HG03139 (cell line): ENCODE data around the gene EPHB1.

Source experiments
- ATAC-seq: cut with Tn5 transposase; IDR thresholded peaks from one replicate; pipeline ENCODE4 v1.9.1; 2021; ENCODE audit not compliant: unreplicated experiment

EPHB1 gene

DNA sequence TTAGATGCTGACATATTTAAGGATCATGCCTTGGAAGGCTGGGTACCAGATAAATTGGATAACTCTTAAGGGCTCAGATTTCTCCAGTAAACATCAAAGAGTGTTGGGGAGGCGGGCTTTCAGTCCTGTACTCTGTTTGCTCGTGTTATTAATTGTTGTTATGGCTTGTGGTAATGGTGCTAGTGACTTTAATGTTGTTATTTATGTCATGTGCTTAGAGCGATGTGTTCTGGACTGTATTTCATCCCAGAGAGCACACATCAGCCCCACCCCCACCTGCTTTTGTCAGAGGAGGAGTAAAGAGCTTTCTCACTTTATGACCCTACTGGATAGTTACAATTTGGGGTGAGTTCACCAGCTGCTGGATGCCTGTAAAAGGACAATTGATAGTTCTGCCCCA lies 386.3 kb downstream of the EPHB1 start:
- ATAC-seq, result no peak

GRCh38 chr3:135182364-135182998 lies 387.4 kb downstream of the EPHB1 start:
- no peak for ATAC-seq

DNA sequence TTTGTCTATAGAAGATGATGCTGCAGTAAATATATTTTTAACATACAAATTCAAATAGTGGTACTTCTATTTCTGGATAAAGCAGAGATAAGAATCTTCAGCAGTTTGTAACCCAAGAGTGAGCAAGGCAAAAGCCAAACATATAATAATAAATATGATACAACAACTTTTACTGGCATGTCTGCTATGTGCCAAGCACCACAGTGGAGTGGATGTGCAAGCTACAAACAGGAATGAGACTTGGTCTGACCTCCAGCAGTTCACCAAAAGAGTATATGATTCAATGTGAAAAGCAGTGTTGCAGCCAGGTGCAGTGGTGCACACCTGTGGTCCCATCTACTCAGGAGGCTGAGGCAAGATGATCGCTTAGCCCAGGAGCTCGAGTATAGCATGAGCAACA lies 395.6 kb downstream of the EPHB1 start:
- no peak for ATAC-seq

DNA sequence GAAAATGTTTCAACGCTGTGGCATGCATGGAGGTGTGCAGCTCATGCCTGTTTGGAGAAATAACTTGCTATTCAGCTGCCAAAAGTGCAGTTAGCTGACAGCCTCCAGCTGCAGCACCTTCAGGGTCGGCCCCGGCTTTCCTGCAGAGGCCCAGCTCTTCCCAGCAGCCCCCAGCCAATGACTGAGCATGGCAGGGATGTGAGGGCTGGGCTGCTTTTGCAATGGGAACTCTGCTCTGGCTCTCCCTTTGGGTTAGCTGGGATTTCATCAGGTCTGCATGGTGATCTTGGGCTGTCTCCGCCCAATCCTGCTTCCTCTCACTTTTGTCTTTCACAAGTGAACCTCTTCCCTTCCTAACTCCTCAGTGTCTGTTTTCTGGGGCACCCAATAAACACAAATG lies 396.6 kb downstream of the EPHB1 start:
- ATAC-seq, result no peak

DNA sequence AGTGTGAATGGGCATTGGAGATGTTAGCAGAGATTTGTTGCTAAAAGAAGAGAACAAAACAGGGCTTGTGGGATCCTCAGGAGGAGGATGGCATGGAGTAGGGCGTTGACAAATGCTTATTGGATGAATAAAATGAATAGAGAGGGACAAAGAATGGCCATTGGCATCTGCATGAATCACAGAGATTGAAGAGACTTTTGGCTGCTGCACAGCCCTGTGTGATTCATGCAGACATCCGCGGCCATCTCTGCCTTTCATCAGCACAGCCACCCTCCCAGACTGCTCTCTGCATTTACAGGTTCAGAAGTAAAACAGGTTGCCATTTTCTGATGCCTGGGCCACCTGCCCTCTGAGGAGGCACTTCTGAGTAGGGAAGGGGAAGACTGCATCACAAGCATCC lies 397.9 kb downstream of the EPHB1 start:
- no peak for ATAC-seq

DNA sequence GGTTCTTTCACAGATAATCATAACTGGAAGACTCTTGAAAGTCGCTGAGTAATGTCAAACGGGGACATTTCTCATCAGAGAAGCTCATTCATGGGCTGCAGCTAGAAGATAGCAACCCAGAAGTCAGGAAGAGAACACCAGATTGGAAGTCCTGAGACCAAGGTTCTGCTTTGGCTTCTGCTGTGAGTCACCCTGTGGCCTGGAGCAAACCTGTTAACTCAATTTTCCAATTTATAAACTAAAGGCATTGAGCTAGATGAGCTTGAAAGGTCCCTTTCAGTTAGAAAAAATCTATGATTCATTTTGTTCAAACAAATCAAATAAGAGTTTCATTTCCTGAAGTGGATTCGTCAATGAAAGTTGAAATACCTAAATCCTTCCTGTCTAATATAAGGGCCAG lies 402.2 kb downstream of the EPHB1 start:
- ATAC-seq, result no peak

GRCh38 chr3:135197856-135198255 lies 402.8 kb downstream of the EPHB1 start:
- no peak for ATAC-seq

DNA sequence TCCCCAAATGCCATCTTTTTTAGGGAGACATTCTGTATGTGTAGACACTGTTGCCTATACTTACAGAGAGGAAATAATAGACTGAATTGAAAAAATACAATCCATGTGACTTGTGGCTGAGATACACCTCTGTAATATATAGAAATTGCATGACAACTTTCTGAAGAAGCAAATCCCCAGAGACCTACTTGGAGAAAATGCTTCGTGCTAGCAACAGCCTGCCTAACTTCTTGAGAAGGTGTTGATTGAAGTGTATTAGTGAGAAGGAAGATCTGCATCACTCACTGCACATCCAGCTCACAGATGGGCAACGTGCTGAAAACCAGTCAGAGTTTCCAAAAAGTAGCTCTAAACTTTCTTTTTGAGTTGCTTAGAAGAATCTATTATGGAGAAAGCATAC lies 404.1 kb downstream of the EPHB1 start:
- ATAC-seq, result no peak

GRCh38 chr3:135203026-135203425 lies 408.0 kb downstream of the EPHB1 start:
- no peak for ATAC-seq

- no peak for ATAC-seq
These were observed 418.2 kb downstream of the EPHB1 start for GRCh38 chr3:135213213-135213612.

DNA sequence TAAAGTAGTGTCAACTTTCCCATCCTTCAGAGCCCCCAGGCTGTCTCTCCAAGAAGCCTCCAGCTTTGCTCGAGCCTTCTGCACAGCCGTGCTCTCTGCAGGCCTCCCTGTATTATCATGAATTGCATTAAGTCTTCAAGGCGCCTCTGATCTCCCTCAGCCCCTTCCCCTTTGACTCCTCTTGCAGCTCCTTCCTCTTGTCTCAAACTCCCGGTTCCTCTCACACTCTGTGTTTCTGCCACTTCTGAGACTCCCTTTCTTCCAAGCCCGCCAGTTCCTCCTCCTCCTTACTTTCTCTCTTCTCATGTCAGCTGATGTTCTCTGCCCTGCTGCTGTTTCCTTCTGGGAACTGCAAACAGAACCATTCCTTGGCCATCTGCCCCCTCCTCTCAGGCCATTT lies 418.8 kb downstream of the EPHB1 start:
- ATAC-seq, result no peak

DNA sequence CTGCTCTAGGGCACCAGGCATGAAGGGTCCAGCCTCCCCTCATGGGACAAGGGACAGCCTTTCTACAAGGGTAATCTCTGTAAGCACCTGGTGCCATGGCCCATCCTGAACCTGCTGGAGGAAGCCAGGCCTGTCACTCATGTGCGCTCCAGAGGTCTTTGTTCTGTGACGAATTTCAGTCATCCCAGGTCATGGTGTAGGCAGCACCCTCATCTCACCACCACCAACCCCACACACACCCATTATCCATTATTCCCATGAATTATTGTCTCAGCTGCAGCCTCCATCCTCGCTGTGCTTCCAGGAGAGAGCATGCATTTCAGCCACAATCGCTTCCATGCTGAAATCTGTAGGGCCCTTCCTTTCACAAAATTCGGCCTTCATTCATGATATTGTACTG lies 419.3 kb downstream of the EPHB1 start:
- ATAC-seq, result no peak

DNA sequence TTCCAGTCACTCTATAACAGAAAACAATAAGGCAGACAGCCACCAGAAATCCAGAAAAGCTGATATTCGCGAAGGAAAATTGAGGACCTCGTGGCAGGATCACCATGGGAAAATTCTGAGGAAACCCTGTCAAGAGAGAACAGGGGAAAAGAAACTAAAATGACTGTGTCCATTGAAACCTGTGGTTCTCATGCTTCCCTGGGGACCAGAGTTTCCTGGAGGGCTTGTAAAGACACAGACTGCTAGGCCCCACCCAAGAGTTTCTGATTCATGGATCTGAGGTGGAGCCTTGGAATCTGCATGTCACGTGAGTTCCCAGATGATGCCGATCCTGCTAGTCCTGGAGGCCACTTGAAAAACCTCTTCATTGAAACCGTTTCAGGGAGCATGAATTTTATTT lies 420.5 kb downstream of the EPHB1 start:
- ATAC-seq, result no peak

- no peak for ATAC-seq
These were observed 421.6 kb downstream of the EPHB1 start for GRCh38 chr3:135216659-135217058.

DNA sequence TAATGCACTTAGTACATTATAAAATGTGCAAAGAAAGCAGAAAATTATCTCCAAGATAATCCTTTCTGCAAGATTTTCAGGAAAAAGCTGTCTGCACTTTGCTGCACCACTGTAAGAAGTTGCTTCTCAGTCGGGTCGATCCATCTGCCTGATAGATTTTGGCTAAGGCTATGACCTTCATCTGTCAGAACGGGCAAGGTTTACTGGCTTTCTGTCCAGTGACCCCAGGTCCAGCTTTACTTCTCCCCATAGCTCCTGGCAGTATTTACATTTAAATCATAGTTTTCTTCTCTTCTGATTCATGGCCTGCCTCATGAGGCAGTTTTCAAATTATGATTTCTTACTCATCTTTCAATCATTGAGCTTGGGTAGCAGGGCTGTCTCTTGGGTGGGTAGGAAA lies 422.7 kb downstream of the EPHB1 start:
- ATAC-seq, result no peak

- ATAC-seq, result no peak
These were observed 423.2 kb downstream of the EPHB1 start for GRCh38 chr3:135218304-135218703.

- no peak for ATAC-seq
These were observed 423.7 kb downstream of the EPHB1 start for GRCh38 chr3:135218782-135219181.

GRCh38 chr3:135224815-135225362 lies 429.8 kb downstream of the EPHB1 start:
- no peak for ATAC-seq

DNA sequence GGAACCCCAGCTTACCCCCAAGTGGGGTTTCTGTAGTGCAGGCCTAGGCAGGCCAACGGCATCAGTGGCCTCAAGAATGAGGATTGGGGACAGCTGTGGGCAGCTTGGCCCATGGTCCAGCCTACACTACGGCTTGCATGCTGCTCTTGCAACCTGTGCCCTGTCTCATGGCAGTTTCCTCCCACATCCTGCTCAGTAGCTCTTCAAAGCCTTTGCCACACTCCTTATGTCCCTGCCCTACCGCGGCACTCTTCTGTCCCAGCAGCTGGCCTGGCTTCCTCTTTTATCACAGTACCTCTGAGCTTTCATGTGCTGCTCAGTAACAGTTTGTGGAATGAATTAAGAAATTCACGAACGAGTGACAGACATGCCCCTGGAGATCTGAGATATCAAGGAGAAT lies 431.0 kb downstream of the EPHB1 start:
- ATAC-seq, result no peak

DNA sequence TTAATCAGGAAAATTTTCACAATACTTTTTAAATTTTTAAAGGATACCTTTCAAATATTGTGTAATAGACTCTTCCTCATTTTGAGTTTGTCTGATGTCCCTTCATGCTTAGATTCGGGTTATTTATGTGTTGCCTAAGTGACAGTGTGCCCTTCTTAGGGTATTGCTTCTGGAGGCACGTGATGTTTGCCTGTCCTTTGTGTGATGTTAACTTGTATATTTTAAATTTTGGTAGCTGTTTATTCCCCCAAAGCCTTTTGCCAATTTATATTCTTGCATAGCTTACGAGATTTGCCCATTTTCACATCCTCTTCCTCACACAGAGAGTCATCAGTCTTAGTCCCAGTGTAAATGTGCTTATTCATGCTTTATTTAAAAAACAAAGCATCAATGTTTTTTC lies 433.1 kb downstream of the EPHB1 start:
- no peak for ATAC-seq

DNA sequence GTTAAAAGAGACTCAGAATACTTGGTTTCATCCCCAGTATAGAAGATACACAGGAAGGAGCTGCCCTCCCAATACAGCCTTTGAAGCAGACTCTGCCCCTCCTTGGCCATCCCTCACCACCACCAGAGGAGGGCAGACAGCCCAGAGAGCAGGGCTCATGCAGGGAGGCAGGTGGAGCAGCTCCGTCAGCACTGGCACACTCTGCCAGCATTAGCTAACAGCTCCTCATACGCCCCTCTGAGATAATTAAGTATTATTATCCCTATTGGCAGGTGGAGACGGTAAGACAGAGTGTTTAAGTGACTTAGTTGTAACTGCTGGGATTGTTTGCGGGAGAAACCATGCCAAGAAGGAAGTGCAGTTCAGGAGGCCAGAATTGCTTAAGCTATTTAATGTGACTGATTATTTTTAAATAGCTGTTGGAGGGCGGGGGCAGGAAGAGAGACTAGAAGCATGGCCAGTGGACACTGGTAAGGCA lies 434.0 kb downstream of the EPHB1 start:
- ATAC-seq, result no peak

- no peak for ATAC-seq
These were observed 436.7 kb downstream of the EPHB1 start for GRCh38 chr3:135231737-135232136.

- no peak for ATAC-seq
These were observed 437.2 kb downstream of the EPHB1 start for GRCh38 chr3:135232226-135232625.
